Loucy (cell line): ENCODE measurements around the gene HCN1.

ENCODE experiments used
- EZH2phosphoT487 ChIP-seq: fragments of 200-600 bp; IDR thresholded peaks from 2 replicates; pipeline ENCODE4 v1.6.1; 2018; ENCODE audit warnings: antibody characterized with exemption, mild to moderate bottlenecking, moderate library complexity, borderline replicate concordance
- TF ChIP-seq, protein P1 (sequence below): fragments of 200-600 bp; sonication (generic); conservative IDR thresholded peaks from 2 replicates; pipeline ENCODE4 v1.5.1; 2014; ENCODE audit warnings: mild to moderate bottlenecking, antibody characterized with exemption, low read length

DNA sequence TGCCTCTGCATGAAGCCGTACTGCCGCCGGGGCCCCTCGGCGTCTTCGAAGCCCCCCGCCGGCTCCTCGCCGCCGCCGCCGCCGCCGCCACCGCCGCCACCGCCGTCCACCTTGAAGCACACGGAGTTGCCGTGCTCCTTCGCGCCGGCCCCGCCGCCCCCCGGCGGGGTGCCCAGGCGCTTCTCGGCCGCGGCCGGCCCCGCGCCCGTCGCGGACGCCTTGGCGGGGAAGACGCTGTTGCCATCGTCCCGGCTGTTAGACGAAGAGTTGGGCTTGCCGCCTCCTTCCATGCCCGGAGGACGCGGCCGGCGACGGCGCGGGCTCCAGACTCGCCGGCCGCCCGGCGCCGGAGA lies 400 bp downstream of the HCN1 start:
- TF ChIP-seq, protein P1, sequence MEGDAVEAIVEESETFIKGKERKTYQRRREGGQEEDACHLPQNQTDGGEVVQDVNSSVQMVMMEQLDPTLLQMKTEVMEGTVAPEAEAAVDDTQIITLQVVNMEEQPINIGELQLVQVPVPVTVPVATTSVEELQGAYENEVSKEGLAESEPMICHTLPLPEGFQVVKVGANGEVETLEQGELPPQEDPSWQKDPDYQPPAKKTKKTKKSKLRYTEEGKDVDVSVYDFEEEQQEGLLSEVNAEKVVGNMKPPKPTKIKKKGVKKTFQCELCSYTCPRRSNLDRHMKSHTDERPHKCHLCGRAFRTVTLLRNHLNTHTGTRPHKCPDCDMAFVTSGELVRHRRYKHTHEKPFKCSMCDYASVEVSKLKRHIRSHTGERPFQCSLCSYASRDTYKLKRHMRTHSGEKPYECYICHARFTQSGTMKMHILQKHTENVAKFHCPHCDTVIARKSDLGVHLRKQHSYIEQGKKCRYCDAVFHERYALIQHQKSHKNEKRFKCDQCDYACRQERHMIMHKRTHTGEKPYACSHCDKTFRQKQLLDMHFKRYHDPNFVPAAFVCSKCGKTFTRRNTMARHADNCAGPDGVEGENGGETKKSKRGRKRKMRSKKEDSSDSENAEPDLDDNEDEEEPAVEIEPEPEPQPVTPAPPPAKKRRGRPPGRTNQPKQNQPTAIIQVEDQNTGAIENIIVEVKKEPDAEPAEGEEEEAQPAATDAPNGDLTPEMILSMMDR, result no peak
- no peak for TF ChIP-seq EZH2phosphoT487
